Endothelial cell of umbilical vein (primary cell): ENCODE measurements around the gene STMN1. TPM values are rescaled to one million over a fixed set of nuclear protein-coding genes. Genes with fewer than 3 reads are reported as not detected.
A peak's percentile ranks its signal among the peaks of the same experiment; 100 is the strongest.

Source experiments
- BruUV-seq: library from RNA; stranded (reverse); fragments of 400-500 nt; replicated peaks from 2 replicates; lab custom pipeline; 2021; lab: Mats Ljungman, UMichigan
- CTCF ChIA-PET: fragments of 300-600, 350-600 bp; sonication (Branson Sonifier 250); formaldehyde crosslinking; loops from one replicate; lab custom pipeline; 2021; ENCODE audit warnings: antibody characterized with exemption, inconsistent platforms; lab: Charles Lee
- POLR2A ChIA-PET: fragments of 300-600, 350-600 bp; sonication (Branson Sonifier 250); formaldehyde crosslinking; loops from one replicate; lab custom pipeline; 2021; ENCODE audit warnings: antibody characterized with exemption, inconsistent platforms; lab: Charles Lee
- DNase-seq: peaks from one replicate; pipeline ENCODE4 v3.0.0-alpha.2; 2011; ENCODE audit warnings: low read depth, low spot score
- FAIRE-seq: peaks from 2 replicates; lab custom pipeline; 2011; peaks lifted over from hg19 to GRCh38; lab: Jason Lieb, UNC
- H2AFZ ChIP-seq: 2 replicates; pipeline ENCODE4 v1.6.0; 2012; ENCODE audit warnings: low read depth, low read length, control low read depth, inconsistent platforms
- H3K27ac ChIP-seq: 2 replicates; pipeline ENCODE4 v1.5.1; 2011; ENCODE audit warnings: low read depth, mild to moderate bottlenecking, control low read depth, low read length, moderate library complexity; ENCODE audit not compliant: insufficient read depth
- H3K27me3 ChIP-seq, 2 experiments: 2 replicates each; pipeline versions ENCODE4 v1.6.0 to v1.6.1; 2011; ENCODE audit warnings: low read length in 2 of 2, mixed read lengths in 1 of 2; ENCODE audit not compliant: control insufficient read depth in 2 of 2, insufficient read depth in 2 of 2
- H3K36me3 ChIP-seq, 2 experiments: 2 replicates in 1 of 2; 3 replicates in 1 of 2; pipeline ENCODE4 v1.5.1; 2011; ENCODE audit warnings: low read length in 2 of 2, mild to moderate bottlenecking in 1 of 2, moderate library complexity in 1 of 2; ENCODE audit not compliant: control insufficient read depth in 2 of 2, insufficient read depth in 2 of 2; ENCODE audit errors: extremely low read depth in 1 of 2
- H3K4me1 ChIP-seq: 3 replicates; pipeline ENCODE4 v1.5.1; 2011; ENCODE audit warnings: mild to moderate bottlenecking, low read length; ENCODE audit not compliant: control insufficient read depth, insufficient read depth; ENCODE audit errors: extremely low read depth
- H3K4me2 ChIP-seq: 2 replicates; pipeline ENCODE4 v1.6.1; 2011; ENCODE audit warnings: low read length, control low read depth, mixed read lengths; ENCODE audit not compliant: insufficient read depth
- H3K4me3 ChIP-seq, 3 experiments: fragments of 200-600 bp in 1 of 3; sonication (generic), shearing (Covaris generic) in 1 of 3; replicated peaks in 1 of 3; 2 replicates each; pipeline ENCODE4 v1.5.1; 2011 to 2016; ENCODE audit warnings: control low read depth in 3 of 3, low read length in 3 of 3, mild to moderate bottlenecking in 2 of 3, inconsistent platforms in 1 of 3, low read depth in 1 of 3, moderate library complexity in 1 of 3; ENCODE audit not compliant: insufficient read depth in 1 of 3
- H3K79me2 ChIP-seq: 2 replicates; pipeline ENCODE4 v1.6.0; 2012; ENCODE audit warnings: low read length, inconsistent platforms; ENCODE audit not compliant: control insufficient read depth, insufficient read depth
- H3K9ac ChIP-seq: replicated peaks from 2 replicates; pipeline ENCODE3; 2011; ENCODE audit warnings: low read length, control low read depth; ENCODE audit not compliant: insufficient read depth; ENCODE audit errors: extremely low read depth
- H3K9me1 ChIP-seq: replicated peaks from 3 replicates; pipeline ENCODE4 v1.6.0; 2011; ENCODE audit warnings: mild to moderate bottlenecking, low read length; ENCODE audit not compliant: control insufficient read depth, insufficient read depth; ENCODE audit errors: extremely low read depth
- H3K9me3 ChIP-seq: replicated peaks from 2 replicates; pipeline ENCODE4 v1.5.1; 2012; ENCODE audit warnings: low read length, inconsistent platforms; ENCODE audit not compliant: control insufficient read depth, insufficient read depth
- H4K20me1 ChIP-seq: replicated peaks from 2 replicates; pipeline ENCODE3; 2011; ENCODE audit warnings: mild to moderate bottlenecking, low read length; ENCODE audit not compliant: control insufficient read depth, insufficient read depth; ENCODE audit errors: extremely low read depth
- CTCF ChIP-seq, 2 donors: IDR thresholded peaks; 1 replicate in 1 of 2; 2 replicates in 1 of 2; pipeline ENCODE4 v1.5.1; 2011; ENCODE audit warnings: low read length in 2 of 2, mild to moderate bottlenecking in 2 of 2, moderate library complexity in 2 of 2, control low read depth in 1 of 2, inconsistent platforms in 1 of 2, low read depth in 1 of 2; ENCODE audit not compliant: insufficient read depth in 1 of 2; ENCODE audit errors: extremely low read depth in 1 of 2
- EZH2 ChIP-seq: IDR thresholded peaks from 2 replicates; pipeline ENCODE4 v1.6.1; 2012; ENCODE audit warnings: borderline replicate concordance, low read depth, mild to moderate bottlenecking, moderate library complexity, low read length, inconsistent platforms; ENCODE audit not compliant: severe bottlenecking
- FOS ChIP-seq: IDR thresholded peaks from 2 replicates; pipeline ENCODE4 v1.6.1; 2011; ENCODE audit warnings: mild to moderate bottlenecking, low read length, moderate library complexity, borderline replicate concordance; ENCODE audit not compliant: insufficient read depth
- GATA2 ChIP-seq: IDR thresholded peaks from 2 replicates; pipeline ENCODE4 v1.7.0; 2011; ENCODE audit warnings: low read depth, mild to moderate bottlenecking, moderate library complexity, mixed read lengths, low read length; ENCODE audit not compliant: insufficient read length, insufficient read depth
- JUN ChIP-seq: IDR thresholded peaks from 2 replicates; pipeline ENCODE4 v1.6.1; 2011; ENCODE audit warnings: borderline replicate concordance, low read depth; ENCODE audit not compliant: insufficient read length, insufficient read depth
- MYC ChIP-seq: IDR thresholded peaks from one replicate; pipeline ENCODE4 v1.6.1; 2011; ENCODE audit warnings: mild to moderate bottlenecking, low read depth, low read length
- POLR2A ChIP-seq: IDR thresholded peaks from 2 replicates; pipeline ENCODE4 v1.6.1; 2012; ENCODE audit warnings: low read depth, mild to moderate bottlenecking, control low read depth, low read length
- POLR2AphosphoS5 ChIP-seq: IDR thresholded peaks from 2 replicates; pipeline ENCODE4 v1.6.1; 2012; ENCODE audit warnings: low read depth, mild to moderate bottlenecking, control low read depth, low read length, moderate library complexity; ENCODE audit not compliant: insufficient read depth
- dilution Hi-C: fragments of 300-500 bp; cut with MboI; formaldehyde crosslinking; loops from one replicate; pipeline ENCODE4 v1.15.0; 2019; ENCODE audit warnings: low sequenced_read_pairs; ENCODE audit not compliant: extremely low pct_ligation_motif_present
- intact Hi-C: fragments of 100-400 bp; cut with micrococcal nuclease; formaldehyde crosslinking; loops from one replicate; pipeline ENCODE4 v1.10.0; 2022
- polyA plus RNA-seq, 4 experiments: library from polyadenylated mRNA; depleted of rRNA in 3 of 4; stranded (reverse) in 3 of 4; unstranded in 1 of 4; fragments of >200 nt; gene quantifications; 2 replicates each; pipeline versions ENCODE4 v1.2.1 to v1.2.3, GENCODE V29; 2011 to 2012; ENCODE audit warnings: missing spikeins in 1 of 4
- total RNA-seq: library from RNA; stranded (reverse); gene quantifications from 2 replicates; pipeline ENCODE4 v1.2.3, GENCODE V29; 2021
- TF ChIP-seq, protein P1 (sequence below): IDR thresholded peaks from 2 replicates; pipeline ENCODE4 v1.6.1; 2011; ENCODE audit not compliant: insufficient read depth, insufficient read length

Gene STMN1
- total and polyA plus RNA-seq, 2 donors (not counting 3 experiments of a cell fraction or from before 2014, with no cell fraction given): 102 to 503 TPM

- Histone ChIP-seq H3K4me3 (no peak overlapping the region), H2AFZ (no peak overlapping the region), H3K9ac (no peak overlapping the region), H3K9me3 (no peaks in the 10 kb centered on the region), H3K27me3 (peaks cover 0 to 12% of the 10 kb centered on the region in 2 experiments), H3K4me1 (peaks cover 10% of the 10 kb centered on the region), H3K36me3 (no peaks in the 10 kb centered on the region), H3K27ac (no peak overlapping the region), H3K4me2 (no peak overlapping the region), H3K9me1 (no peaks in the 10 kb centered on the region), H3K79me2 (no peaks in the 10 kb centered on the region), H4K20me1 (no peaks in the 10 kb centered on the region)
- CTCF ChIA-PET: interaction anchor here (0.9 to 1.1 kb wide), 3 partner anchors 19 to 70 kb away, joined by 3 to 4 read pairs (median 3); partner anchors contain the start of gene PAFAH2
- DNase-seq (peak; percentile 14), FAIRE-seq (no peak)
- dilution Hi-C loops: no loop called here
- TF ChIP-seq JUN (no peak), POLR2A (no peak), CTCF (IDR thresholded peaks at IDR 0.05; ENCODE audit: extremely low read depth in 1 of 2, insufficient read depth in 1 of 2, low read depth in 1 of 2, low read length in 2 of 2) (no peak), POLR2AphosphoS5 (no peak), EZH2 (no peak), FOS (no peak), GATA2 (no peak), MYC (no peak)
- TF ChIP-seq, protein P1, sequence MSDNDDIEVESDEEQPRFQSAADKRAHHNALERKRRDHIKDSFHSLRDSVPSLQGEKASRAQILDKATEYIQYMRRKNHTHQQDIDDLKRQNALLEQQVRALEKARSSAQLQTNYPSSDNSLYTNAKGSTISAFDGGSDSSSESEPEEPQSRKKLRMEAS: no peak
- POLR2A ChIA-PET: no interaction called here
- intact Hi-C loops: no loop called here
- BruUV-seq: no TSS peak
Observed at GRCh38 chr1:25927521-25928265, 21.5 kb upstream of the STMN1 start.
